ENCODE data around the gene CCM2. TPM values are rescaled to one million over a fixed set of nuclear protein-coding genes. Genes with fewer than 3 reads are reported as not detected.

The CCM2 gene
- total RNA-seq, 3 donors from 2014 or later (not counting 1 experiment from before 2014, with no cell fraction given), result 66.2 to 104 (median 97.5) TPM

DNA sequence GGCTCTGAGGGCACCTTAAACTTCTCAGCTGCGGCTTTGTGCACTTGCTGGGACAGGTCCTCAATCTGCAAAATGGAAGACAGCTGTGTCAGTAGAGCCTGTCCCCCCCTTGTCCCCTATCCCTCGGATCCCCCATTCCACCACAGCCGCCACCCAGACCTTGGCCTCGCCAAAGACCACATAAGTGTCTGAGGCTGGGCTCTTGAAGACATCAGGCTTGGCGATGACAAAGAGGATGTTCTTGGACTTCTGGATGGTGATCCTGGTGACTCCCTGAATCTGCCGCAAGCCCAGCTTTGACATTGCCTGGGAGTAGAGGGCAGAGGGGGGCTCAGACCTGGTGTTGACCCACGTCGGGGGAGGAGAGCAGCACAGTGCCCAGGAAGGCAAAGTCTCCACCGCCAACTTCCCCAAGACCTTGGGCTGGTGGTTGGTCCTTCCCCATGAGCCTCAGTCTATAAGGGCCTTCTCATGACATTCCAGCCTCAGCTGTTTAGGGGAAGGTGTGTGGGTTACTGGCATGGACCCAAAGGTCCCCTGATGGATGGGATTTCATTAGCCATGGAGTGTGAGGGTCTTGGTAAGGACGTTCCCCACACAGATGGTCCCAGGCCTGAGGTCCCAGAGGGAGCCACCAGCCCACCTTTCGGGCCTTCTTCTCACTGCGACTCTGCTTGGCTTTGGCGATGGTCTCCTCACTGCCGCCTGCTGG is 81.1 kb downstream of the CCM2 start:
- Mint-ChIP-seq H3K4me1 (peaks cover 15 to 43% of the 10 kb centered on the region in 2 donors), H3K36me3 (no peaks in the 10 kb centered on the region), H3K27ac (no peak overlapping the region), H3K9me3 (no peaks in the 10 kb centered on the region), H3K27me3 (ENCODE audit: low read depth in 2 of 2) (no peaks in the 10 kb centered on the region), H3K4me3 (no peak overlapping the region)
- WGBS (ENCODE audit: insufficient coverage), result 93% methylated on average over 14 of the region's 14 CpGs
- DNase-seq (no peak), ATAC-seq (no peak)
- Histone ChIP-seq H3K27ac (ENCODE audit: low read length) (no peak overlapping the region), H3K9me3 (ENCODE audit: control insufficient read depth, insufficient read depth, low read length) (no peaks in the 10 kb centered on the region), H3K27me3 (ENCODE audit: control insufficient read depth, insufficient read depth, low read length) (no peaks in the 10 kb centered on the region), H3K4me3 (ENCODE audit: low read length) (no peak overlapping the region), H3K4me1 (ENCODE audit: control insufficient read depth, insufficient read depth, low read length) (peaks cover 13% of the 10 kb centered on the region), H3K36me3 (ENCODE audit: control insufficient read depth, insufficient read depth, low read length) (peaks cover 19% of the 10 kb centered on the region)
- TF ChIP-seq, protein P1, sequence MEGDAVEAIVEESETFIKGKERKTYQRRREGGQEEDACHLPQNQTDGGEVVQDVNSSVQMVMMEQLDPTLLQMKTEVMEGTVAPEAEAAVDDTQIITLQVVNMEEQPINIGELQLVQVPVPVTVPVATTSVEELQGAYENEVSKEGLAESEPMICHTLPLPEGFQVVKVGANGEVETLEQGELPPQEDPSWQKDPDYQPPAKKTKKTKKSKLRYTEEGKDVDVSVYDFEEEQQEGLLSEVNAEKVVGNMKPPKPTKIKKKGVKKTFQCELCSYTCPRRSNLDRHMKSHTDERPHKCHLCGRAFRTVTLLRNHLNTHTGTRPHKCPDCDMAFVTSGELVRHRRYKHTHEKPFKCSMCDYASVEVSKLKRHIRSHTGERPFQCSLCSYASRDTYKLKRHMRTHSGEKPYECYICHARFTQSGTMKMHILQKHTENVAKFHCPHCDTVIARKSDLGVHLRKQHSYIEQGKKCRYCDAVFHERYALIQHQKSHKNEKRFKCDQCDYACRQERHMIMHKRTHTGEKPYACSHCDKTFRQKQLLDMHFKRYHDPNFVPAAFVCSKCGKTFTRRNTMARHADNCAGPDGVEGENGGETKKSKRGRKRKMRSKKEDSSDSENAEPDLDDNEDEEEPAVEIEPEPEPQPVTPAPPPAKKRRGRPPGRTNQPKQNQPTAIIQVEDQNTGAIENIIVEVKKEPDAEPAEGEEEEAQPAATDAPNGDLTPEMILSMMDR (IDR thresholded peaks at IDR 0.05), result no peak
- intact Hi-C loops (cut with micrococcal nuclease), result no loop called here

DNA sequence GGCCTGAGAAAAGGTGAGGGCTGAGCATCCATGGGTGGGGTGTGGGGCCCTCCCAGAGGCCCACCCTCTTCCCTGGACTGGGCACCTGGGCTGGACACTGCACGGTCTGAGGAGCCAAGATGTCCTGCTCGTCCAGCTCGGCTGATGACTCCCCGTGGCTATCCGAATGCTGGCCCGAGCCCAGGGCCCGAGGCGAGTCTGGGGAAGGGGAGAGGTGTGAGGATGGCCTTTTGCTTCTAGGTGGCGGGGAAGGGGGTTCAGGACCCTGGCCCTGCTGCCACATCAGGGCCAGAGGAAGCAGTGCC is 81.6 kb downstream of the CCM2 start:
- no peak for ATAC-seq
- Mint-ChIP-seq H3K36me3 (no peaks in the 10 kb centered on the region), H3K27me3 (ENCODE audit: low read depth in 2 of 2) (no peaks in the 10 kb centered on the region), H3K4me3 (no peak overlapping the region), H3K9me3 (no peaks in the 10 kb centered on the region), H3K27ac (no peak overlapping the region), H3K4me1 (peaks cover 12 to 39% of the 10 kb centered on the region in 2 donors)
- Histone ChIP-seq H3K4me3 (ENCODE audit: low read length) (no peak overlapping the region), H3K27ac (ENCODE audit: low read length) (no peak overlapping the region), H3K27me3 (ENCODE audit: control insufficient read depth, insufficient read depth, low read length) (no peaks in the 10 kb centered on the region), H3K4me1 (ENCODE audit: control insufficient read depth, insufficient read depth, low read length) (peaks cover 8% of the 10 kb centered on the region), H3K36me3 (ENCODE audit: control insufficient read depth, insufficient read depth, low read length) (peaks cover 14% of the 10 kb centered on the region), H3K9me3 (ENCODE audit: control insufficient read depth, insufficient read depth, low read length) (no peaks in the 10 kb centered on the region)
- DNase-seq, result no peak
- WGBS (ENCODE audit: insufficient coverage), result 97% methylated on average over 9 of the region's 9 CpGs
- intact Hi-C loops (cut with micrococcal nuclease), result no loop called here
- TF ChIP-seq, protein P1 (IDR thresholded peaks at IDR 0.05), result no peak

DNA sequence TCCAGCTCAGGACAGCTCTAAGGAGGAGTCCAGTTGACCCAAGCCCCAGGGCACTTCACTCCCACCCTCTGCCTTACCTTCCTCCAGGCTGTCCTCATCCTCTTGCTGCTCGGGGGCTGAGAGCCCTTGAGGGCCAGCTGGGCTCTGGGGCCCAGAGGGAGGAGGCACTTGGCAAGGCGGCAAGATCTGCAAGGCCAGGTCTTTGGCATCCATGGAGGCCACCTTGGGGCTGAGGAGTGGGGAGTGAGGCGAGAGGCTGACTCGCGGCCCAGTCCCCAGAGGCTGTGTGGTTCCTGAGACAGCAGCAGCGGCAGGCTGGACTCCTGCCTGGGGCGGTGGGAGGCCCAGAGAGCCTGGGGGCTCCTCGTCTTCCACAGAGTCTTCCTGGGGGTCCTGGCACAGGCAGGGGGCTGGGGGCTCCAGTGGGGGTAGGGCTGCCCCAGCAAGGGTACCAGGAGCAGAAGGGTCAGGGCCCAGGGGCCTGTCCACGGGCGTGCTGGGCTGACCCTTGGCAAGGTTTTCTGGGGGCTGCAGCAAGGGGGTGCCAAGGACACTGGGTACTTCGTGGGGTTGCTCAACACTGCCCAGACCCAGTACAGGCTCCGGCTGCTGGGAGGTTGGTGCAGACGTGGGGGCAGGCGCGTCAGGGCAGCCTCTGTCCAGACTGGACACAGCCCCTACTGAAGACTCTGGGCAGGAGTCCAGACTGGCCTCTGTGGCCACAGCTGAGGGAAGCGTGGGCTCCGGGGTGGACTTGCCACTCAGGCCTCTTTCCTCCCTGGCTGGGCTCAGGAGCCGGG is 82.2 kb downstream of the CCM2 start:
- Mint-ChIP-seq H3K27me3 (ENCODE audit: low read depth in 2 of 2) (no peaks in the 10 kb centered on the region), H3K36me3 (no peaks in the 10 kb centered on the region), H3K4me1 (peaks cover 8 to 33% of the 10 kb centered on the region in 2 donors), H3K4me3 (no peak overlapping the region), H3K27ac (no peak overlapping the region), H3K9me3 (no peaks in the 10 kb centered on the region)
- TF ChIP-seq, protein P1 (IDR thresholded peaks at IDR 0.05), result no peak
- H3K27me3 ChIP-seq (ENCODE audit: control insufficient read depth, insufficient read depth, low read length), result no peaks in the 10 kb centered on the region
- peaks cover 1% of the 10 kb centered on the region for H3K4me1 ChIP-seq (ENCODE audit: control insufficient read depth, insufficient read depth, low read length)
- DNase-seq (no peak), ATAC-seq (no peak)
- no peak overlapping the region for H3K4me3 ChIP-seq (ENCODE audit: low read length)
- H3K27ac ChIP-seq (ENCODE audit: low read length), result no peak overlapping the region
- 93% methylated on average over 18 of the region's 18 CpGs for WGBS (ENCODE audit: insufficient coverage)
- intact Hi-C loops (cut with micrococcal nuclease), result no loop called here
- peaks cover 8% of the 10 kb centered on the region for H3K36me3 ChIP-seq (ENCODE audit: control insufficient read depth, insufficient read depth, low read length)
- H3K9me3 ChIP-seq (ENCODE audit: control insufficient read depth, insufficient read depth, low read length), result no peaks in the 10 kb centered on the region
